Muscle of back (tissue), 11 donors: ENCODE measurements around the gene GRAMD2A. TPM values are rescaled to one million over a fixed set of nuclear protein-coding genes. Genes with fewer than 3 reads are reported as not detected.

Experiments
- DNase-seq, 3 donors: peaks; one replicate each; pipeline versions ENCODE4 v3.0.0 to v3.0.0-alpha.2; 2013
- polyA plus RNA-seq, 10 donors: library from polyadenylated mRNA; unstranded; fragments of 120-200 nt; gene quantifications; one replicate each; pipeline ENCODE4 v1.2.1, GENCODE V29; 2013; ENCODE audit not compliant: insufficient read length in 10 of 10

Gene GRAMD2A
- polyA plus RNA-seq, 10 donors: 0.78 to 2.7 (median 1.6) TPM

- no peak for DNase-seq
These were observed 28.8 kb downstream of the GRAMD2A start for GRCh38 chr15:72168808-72169190.

GRCh38 chr15:72168131-72168807 is 29.3 kb downstream of the GRAMD2A start:
- DNase-seq: peak in 1 of 3 donors; percentile 50

GRCh38 chr15:72167445-72167844 is 30.1 kb downstream of the GRAMD2A start:
- DNase-seq: no peak

GRCh38 chr15:72166716-72167417 is 30.7 kb downstream of the GRAMD2A start:
- DNase-seq: no peak

GRCh38 chr15:72163719-72164118 is 33.9 kb downstream of the GRAMD2A start:
- DNase-seq: no peak

- no peak for DNase-seq
These were observed 35.0 kb downstream of the GRAMD2A start for GRCh38 chr15:72162569-72162968.

- DNase-seq: peak in 1 of 3 donors; percentile 41
These were observed 36.0 kb downstream of the GRAMD2A start for GRCh38 chr15:72161361-72162132.

GRCh38 chr15:72160696-72161245 is 36.8 kb downstream of the GRAMD2A start:
- DNase-seq: no peak

- no peak for DNase-seq
These were observed 40.7 kb downstream of the GRAMD2A start for GRCh38 chr15:72156928-72157327.

GRCh38 chr15:72155635-72156616 is 41.7 kb downstream of the GRAMD2A start:
- peak; percentile 82 to 94 (median 91) for DNase-seq

GRCh38 chr15:72155003-72155621 is 42.5 kb downstream of the GRAMD2A start:
- peak; percentile 57 to 64 (median 58) for DNase-seq

GRCh38 chr15:72154316-72154715 is 43.3 kb downstream of the GRAMD2A start:
- DNase-seq: no peak

GRCh38 chr15:72153269-72154000 is 44.2 kb downstream of the GRAMD2A start:
- no peak for DNase-seq

- DNase-seq: no peak
These were observed 50.2 kb downstream of the GRAMD2A start for GRCh38 chr15:72147418-72147817.

- no peak for DNase-seq
These were observed 50.7 kb downstream of the GRAMD2A start for GRCh38 chr15:72146934-72147333.

GRCh38 chr15:72146221-72146620 is 51.4 kb downstream of the GRAMD2A start:
- no peak for DNase-seq

GRCh38 chr15:72141171-72142084 is 56.2 kb downstream of the GRAMD2A start:
- DNase-seq: no peak

- DNase-seq: no peak
These were observed 57.5 kb downstream of the GRAMD2A start for GRCh38 chr15:72140088-72140487.

- no peak for DNase-seq
These were observed 57.9 kb downstream of the GRAMD2A start for GRCh38 chr15:72139667-72140066.
